GM13977 (cell line): ENCODE data around the gene SUGP2.

Source experiments
- DNase-seq: peaks from one replicate; pipeline ENCODE4 v3.0.0; 2012; ENCODE audit warnings: low spot score
- in situ Hi-C: fragments of 300-500 bp; cut with MboI; formaldehyde crosslinking; loops from one replicate; pipeline ENCODE4 v1.12.0; 2022; ENCODE audit warnings: low sequenced_read_pairs, low pct_unique_long_range_greater_than_20kb, mixed read lengths, inconsistent platforms; ENCODE audit not compliant: unreplicated experiment
- TF ChIP-seq, protein P1 (sequence below): IDR thresholded peaks from 2 replicates; pipeline ENCODE4 v1.5.1; 2012; ENCODE audit warnings: mild to moderate bottlenecking, control low read depth; ENCODE audit not compliant: insufficient read depth; ENCODE audit errors: extremely low read depth, missing control alignments

The SUGP2 gene

DNA sequence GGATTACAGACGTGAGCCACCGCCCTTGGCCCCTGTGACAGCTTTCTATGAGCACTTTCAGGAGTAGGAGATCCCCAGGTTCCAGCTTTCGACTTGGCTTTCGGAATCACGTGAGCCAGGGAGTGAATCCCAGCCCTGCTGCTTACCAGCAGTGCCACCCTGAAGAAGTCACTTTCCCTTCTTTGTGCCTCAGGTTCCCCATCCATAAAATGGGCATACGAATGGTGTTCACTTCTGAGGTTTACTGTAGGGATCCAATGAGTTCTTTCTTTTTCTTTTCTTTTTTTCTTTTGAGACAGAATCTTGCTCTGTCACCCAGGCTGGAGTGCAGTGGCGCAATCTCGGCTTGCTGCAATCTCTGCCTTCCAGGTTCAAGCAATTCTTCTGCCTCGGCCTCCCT is 88.0 kb downstream of the SUGP2 start:
- in situ Hi-C loops: no loop called here
- TF ChIP-seq, protein P1, sequence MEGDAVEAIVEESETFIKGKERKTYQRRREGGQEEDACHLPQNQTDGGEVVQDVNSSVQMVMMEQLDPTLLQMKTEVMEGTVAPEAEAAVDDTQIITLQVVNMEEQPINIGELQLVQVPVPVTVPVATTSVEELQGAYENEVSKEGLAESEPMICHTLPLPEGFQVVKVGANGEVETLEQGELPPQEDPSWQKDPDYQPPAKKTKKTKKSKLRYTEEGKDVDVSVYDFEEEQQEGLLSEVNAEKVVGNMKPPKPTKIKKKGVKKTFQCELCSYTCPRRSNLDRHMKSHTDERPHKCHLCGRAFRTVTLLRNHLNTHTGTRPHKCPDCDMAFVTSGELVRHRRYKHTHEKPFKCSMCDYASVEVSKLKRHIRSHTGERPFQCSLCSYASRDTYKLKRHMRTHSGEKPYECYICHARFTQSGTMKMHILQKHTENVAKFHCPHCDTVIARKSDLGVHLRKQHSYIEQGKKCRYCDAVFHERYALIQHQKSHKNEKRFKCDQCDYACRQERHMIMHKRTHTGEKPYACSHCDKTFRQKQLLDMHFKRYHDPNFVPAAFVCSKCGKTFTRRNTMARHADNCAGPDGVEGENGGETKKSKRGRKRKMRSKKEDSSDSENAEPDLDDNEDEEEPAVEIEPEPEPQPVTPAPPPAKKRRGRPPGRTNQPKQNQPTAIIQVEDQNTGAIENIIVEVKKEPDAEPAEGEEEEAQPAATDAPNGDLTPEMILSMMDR: no peak
- no peak for DNase-seq

DNA sequence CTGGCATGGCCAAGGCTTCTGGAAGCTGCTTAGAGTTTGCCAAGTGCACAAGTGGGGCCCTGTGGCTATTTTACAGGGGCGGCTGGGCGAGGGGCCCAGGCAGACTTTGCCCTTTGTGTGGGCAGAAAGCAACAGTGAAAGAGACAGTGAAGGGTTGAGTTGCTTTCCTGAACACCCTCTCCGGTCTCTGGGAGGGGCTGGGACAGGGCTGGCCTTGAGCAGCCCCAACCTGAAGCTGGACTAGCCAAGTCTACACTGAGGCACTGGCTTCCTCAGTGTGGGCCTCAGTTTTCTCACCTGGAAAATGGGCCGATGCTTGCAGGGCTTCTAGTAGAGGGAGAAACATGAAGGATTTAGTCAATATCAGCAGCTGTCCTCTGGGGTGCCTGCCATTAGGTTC is 89.9 kb downstream of the SUGP2 start:
- no peak for DNase-seq
- TF ChIP-seq, protein P1: no peak
- in situ Hi-C loops: no loop called here

DNA sequence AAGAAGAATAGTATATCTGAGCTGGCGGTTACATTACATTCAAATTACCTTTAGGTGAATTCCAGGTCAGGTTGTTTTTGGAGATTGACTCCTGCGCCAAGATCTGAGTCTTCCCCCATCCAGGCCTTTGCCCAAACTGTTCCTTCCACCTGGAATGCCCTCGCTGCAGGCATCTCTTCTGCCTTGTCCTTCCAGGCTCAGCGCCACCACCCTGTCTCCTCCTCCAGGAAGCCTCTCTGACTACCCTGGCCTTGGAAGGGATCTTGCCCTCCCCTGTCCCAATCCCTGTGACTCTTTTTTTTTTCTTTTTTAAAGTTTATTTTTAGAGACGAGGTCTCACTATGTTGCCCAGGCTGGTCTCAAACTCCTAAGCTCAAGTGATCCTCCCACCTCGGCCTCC is 90.6 kb downstream of the SUGP2 start:
- TF ChIP-seq, protein P1: no peak
- in situ Hi-C loops: no loop called here
- no peak for DNase-seq

DNA sequence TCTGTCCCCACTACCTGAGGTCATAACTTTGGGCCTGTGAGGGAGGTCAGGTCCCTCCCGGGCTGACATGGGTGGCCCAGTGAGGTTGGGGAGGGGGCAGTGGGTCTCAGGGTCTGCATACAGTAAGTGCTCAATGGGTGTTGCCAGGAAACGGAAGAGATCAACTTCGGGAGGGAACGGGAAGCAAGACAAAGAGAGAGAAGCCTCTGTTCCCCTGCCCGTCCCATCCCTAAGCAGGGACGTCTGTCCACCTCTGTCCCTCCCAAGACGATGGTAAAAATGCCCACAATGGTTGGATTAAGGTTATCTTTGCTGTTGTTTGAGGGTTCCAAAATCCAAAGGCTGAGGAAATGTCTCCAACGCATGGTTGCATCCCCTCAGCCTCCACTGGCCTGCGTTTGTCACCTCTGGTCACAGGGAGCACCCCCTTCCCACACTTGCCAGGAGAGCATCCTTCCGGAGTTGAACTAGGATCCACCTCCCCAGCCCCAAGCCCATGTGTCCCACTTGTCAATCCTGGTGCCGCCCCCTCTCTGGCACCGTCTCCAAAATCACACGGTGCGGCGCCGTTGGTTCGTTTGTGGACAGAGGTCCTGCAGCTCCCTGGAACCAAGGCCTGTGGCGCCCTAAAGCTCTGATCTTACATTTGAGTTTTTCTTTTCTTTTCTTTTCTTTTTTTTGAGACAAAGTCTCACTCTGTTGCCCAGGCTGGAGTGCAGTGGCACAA is 91.5 kb downstream of the SUGP2 start:
- in situ Hi-C loops: no loop called here
- no peak for DNase-seq

More for the DNA sequence above, 91.5 kb downstream of the SUGP2 start:
- TF ChIP-seq, protein P1: no peak
